ENCODE results near the gene AK8. TPM values are rescaled to one million over a fixed set of nuclear protein-coding genes. Genes with fewer than 3 reads are reported as not detected.

The AK8 gene
- total and polyA plus RNA-seq, 9 of the 15 experiments (the other 6 are each of a cell fraction or from before 2014, with no cell fraction given) = 0.06 to 0.37 TPM; not detected in 7

DNA sequence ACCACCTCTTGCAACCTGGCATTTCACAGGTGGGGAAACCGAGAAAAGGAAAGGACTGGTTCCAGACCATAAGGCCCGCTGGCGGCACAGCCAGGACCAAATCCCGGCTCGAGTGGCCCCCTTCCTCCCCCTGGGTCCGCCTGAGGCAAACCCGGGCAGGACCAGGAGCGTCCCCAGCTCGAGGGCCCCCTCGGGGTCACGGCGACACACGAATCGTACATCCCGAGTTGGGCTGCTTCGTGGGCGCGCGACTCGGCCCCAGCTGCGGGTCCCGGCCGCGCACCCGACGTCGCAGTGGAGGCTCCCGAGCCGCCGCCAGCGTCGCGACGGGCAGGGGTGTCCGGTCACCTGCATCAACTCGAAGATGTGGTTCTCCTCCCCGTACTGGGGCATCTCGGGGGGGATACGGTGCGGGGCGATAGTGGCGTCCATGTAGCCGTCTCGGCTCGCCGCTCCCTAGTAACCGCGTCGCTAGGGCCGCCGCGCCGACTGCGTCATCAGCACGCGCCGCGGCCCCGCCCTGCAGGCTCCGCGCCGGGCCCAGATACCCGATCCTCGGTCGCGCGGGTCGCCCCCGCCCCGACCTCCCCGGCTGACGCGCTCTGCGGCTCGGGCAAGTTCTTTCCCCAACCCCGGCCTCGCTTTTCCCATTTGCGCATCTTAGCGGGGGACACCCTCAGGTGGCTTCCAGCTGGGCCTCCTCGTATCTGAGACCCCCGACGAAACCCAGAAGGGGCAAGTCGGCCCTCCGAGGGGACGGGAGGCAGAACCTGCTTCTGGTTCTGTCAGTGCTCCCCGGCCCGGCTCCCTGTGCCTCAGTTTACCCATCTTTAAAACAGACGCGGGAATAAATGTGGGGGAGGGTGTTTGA, at the start of gene AK8 (continued):
- TF ChIP-seq, protein P1, sequence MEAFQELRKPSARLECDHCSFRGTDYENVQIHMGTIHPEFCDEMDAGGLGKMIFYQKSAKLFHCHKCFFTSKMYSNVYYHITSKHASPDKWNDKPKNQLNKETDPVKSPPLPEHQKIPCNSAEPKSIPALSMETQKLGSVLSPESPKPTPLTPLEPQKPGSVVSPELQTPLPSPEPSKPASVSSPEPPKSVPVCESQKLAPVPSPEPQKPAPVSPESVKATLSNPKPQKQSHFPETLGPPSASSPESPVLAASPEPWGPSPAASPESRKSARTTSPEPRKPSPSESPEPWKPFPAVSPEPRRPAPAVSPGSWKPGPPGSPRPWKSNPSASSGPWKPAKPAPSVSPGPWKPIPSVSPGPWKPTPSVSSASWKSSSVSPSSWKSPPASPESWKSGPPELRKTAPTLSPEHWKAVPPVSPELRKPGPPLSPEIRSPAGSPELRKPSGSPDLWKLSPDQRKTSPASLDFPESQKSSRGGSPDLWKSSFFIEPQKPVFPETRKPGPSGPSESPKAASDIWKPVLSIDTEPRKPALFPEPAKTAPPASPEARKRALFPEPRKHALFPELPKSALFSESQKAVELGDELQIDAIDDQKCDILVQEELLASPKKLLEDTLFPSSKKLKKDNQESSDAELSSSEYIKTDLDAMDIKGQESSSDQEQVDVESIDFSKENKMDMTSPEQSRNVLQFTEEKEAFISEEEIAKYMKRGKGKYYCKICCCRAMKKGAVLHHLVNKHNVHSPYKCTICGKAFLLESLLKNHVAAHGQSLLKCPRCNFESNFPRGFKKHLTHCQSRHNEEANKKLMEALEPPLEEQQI (IDR thresholded peaks at IDR 0.05) = no peak
- TF ChIP-seq BACH1 (tag; IDR thresholded peaks at IDR 0.05) (no peak), NR2F6 (CRISPR knock-in tag; IDR thresholded peaks at IDR 0.05) (no peak), ZNF3 (CRISPR knock-in tag; IDR thresholded peaks at IDR 0.05) (no peak), U2AF1 (optimal IDR thresholded peaks at IDR 0.05; ENCODE audit: low read depth, low read length) (peak; percentile 42), ZFPM2 (CRISPR knock-in tag; IDR thresholded peaks at IDR 0.05) (0 out of 2 replicates have a peak, but pooled peaks have one; percentile 22), ZNF77 (CRISPR knock-in tag; IDR thresholded peaks at IDR 0.05) (no peak), FOXA3 (CRISPR knock-in tag; conservative IDR thresholded peaks at IDR 0.05 in 1 of 2, IDR thresholded peaks at IDR 0.05 in 1 of 2) (0 out of 4 replicates have a peak, but pooled peaks of 1 of the 2 experiments have one; percentile 57)
- TF ChIP-seq, protein P2, sequence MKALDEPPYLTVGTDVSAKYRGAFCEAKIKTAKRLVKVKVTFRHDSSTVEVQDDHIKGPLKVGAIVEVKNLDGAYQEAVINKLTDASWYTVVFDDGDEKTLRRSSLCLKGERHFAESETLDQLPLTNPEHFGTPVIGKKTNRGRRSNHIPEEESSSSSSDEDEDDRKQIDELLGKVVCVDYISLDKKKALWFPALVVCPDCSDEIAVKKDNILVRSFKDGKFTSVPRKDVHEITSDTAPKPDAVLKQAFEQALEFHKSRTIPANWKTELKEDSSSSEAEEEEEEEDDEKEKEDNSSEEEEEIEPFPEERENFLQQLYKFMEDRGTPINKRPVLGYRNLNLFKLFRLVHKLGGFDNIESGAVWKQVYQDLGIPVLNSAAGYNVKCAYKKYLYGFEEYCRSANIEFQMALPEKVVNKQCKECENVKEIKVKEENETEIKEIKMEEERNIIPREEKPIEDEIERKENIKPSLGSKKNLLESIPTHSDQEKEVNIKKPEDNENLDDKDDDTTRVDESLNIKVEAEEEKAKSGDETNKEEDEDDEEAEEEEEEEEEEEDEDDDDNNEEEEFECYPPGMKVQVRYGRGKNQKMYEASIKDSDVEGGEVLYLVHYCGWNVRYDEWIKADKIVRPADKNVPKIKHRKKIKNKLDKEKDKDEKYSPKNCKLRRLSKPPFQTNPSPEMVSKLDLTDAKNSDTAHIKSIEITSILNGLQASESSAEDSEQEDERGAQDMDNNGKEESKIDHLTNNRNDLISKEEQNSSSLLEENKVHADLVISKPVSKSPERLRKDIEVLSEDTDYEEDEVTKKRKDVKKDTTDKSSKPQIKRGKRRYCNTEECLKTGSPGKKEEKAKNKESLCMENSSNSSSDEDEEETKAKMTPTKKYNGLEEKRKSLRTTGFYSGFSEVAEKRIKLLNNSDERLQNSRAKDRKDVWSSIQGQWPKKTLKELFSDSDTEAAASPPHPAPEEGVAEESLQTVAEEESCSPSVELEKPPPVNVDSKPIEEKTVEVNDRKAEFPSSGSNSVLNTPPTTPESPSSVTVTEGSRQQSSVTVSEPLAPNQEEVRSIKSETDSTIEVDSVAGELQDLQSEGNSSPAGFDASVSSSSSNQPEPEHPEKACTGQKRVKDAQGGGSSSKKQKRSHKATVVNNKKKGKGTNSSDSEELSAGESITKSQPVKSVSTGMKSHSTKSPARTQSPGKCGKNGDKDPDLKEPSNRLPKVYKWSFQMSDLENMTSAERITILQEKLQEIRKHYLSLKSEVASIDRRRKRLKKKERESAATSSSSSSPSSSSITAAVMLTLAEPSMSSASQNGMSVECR (CRISPR knock-in tag; IDR thresholded peaks at IDR 0.05) = peak; percentile 98
- TF ChIP-seq, protein P3, sequence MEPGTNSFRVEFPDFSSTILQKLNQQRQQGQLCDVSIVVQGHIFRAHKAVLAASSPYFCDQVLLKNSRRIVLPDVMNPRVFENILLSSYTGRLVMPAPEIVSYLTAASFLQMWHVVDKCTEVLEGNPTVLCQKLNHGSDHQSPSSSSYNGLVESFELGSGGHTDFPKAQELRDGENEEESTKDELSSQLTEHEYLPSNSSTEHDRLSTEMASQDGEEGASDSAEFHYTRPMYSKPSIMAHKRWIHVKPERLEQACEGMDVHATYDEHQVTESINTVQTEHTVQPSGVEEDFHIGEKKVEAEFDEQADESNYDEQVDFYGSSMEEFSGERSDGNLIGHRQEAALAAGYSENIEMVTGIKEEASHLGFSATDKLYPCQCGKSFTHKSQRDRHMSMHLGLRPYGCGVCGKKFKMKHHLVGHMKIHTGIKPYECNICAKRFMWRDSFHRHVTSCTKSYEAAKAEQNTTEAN (CRISPR knock-in tag; IDR thresholded peaks at IDR 0.05) = peak; percentile 53; the same call in 1 of the 2 replicates
- TF ChIP-seq, protein P4, sequence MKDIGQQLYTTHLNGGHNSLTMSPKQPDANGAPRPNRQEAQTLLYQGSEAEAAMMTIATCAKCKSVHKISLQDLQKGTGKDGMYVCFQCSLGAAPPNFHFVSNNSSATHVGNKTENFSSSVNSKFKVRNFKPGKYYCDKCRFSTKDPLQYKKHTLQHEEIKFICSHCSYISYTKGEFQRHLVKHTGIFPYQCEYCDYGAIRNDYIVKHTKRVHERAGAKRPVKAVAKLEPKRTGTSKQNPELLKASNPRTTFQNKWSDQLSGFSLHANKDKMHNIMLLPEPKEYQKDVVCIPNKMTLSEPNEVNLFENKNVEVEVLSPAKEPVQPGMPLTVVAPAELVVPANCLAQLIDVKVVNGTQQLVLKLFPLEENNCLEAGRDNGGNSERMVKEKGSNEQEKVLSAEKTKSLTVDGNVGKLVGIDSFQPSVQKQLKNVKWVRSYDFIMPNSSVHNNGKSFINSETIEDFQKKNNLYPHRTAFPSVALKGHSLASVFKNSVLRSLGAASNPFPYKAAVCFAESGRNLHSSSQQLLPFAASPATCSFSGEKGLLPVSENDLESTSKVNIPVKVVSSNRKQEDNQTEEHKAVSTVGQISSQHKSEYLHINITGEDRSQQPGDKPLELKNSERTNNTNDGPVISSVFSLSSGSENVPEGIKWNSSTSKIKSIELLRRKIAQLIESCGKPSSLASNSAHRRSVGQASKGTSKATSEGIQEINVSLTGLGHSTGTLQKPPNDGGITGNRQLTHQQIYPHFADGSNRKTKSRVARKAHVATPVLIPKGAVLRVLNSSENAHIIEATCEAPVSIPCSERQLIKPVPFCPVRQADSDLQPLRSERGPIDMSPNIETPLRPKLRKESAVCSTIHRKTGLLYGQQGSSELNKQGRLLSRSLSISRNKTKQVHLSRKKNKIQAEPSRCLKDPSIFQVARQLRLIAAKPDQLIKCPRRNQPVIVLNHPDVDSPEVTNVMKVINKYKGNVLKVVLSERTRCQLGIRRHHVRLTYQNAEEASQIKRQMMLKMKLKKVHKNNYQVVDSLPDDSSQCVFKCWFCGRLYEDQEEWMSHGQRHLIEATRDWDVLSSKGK (CRISPR knock-in tag; IDR thresholded peaks at IDR 0.05) = no peak
- TF ChIP-seq, protein P5, sequence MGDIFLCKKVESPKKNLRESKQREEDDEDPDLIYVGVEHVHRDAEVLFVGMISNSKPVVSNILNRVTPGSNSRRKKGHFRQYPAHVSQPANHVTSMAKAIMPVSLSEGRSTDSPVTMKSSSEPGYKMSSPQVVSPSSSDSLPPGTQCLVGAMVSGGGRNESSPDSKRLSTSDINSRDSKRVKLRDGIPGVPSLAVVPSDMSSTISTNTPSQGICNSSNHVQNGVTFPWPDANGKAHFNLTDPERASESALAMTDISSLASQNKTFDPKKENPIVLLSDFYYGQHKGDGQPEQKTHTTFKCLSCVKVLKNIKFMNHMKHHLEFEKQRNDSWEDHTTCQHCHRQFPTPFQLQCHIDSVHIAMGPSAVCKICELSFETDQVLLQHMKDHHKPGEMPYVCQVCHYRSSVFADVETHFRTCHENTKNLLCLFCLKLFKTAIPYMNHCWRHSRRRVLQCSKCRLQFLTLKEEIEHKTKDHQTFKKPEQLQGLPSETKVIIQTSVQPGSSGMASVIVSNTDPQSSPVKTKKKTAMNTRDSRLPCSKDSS (IDR thresholded peaks at IDR 0.05; ENCODE audit: low read depth, partially characterized antibody) = no peak

Data from K562 (cell line).